Chondrocyte (in vitro differentiated cells): ENCODE data around the gene RNF151. TPM values are rescaled to one million over a fixed set of nuclear protein-coding genes. Genes with fewer than 3 reads are reported as not detected.
A peak's percentile ranks its signal among the peaks of the same experiment; 100 is the strongest.
"Not testable (repeated sequence)": the region's sequence is repeated elsewhere in the genome, so short reads cannot be mapped to it uniquely, and the experiment has no call there.

ENCODE experiments used
- DNase-seq: peaks from one replicate; pipeline ENCODE4 v3.0.0; 2021; ENCODE audit warnings: mixed read lengths, low spot score
- H3K27ac Mint-ChIP-seq: one replicate; pipeline ENCODE4 v1.8.0; 2021; ENCODE audit warnings: mild to moderate bottlenecking, moderate library complexity, mixed read lengths; ENCODE audit not compliant: unreplicated experiment
- H3K27me3 Mint-ChIP-seq: 2 replicates; pipeline ENCODE4 v1.8.0; 2021; ENCODE audit warnings: low read depth, mixed read lengths
- H3K36me3 Mint-ChIP-seq: 2 replicates; pipeline ENCODE4 v1.8.0; 2021; ENCODE audit warnings: low read depth, mixed read lengths
- H3K4me1 Mint-ChIP-seq: 2 replicates; pipeline ENCODE4 v1.8.0; 2021; ENCODE audit warnings: low read depth, mild to moderate bottlenecking, mixed read lengths
- H3K4me3 Mint-ChIP-seq: one replicate; pipeline ENCODE4 v1.8.0; 2021; ENCODE audit warnings: mild to moderate bottlenecking, moderate library complexity, mixed read lengths; ENCODE audit not compliant: unreplicated experiment
- H3K9me3 Mint-ChIP-seq: 2 replicates; pipeline ENCODE4 v1.8.0; 2021; ENCODE audit warnings: low read depth, mixed read lengths
- total RNA-seq: library from RNA; stranded (reverse); gene quantifications from 3 replicates; pipeline ENCODE4 v1.2.1, GENCODE V29; 2021
- TF ChIP-seq, protein P1 (sequence below): fragments of 200-600 bp; sonication (generic); IDR thresholded peaks from 2 replicates; pipeline ENCODE4 v1.5.0; 2021; ENCODE audit warnings: antibody characterized with exemption, mild to moderate bottlenecking, moderate library complexity

RNF151 gene
- total RNA-seq, 1 donor from 2014 or later = not detected

DNA sequence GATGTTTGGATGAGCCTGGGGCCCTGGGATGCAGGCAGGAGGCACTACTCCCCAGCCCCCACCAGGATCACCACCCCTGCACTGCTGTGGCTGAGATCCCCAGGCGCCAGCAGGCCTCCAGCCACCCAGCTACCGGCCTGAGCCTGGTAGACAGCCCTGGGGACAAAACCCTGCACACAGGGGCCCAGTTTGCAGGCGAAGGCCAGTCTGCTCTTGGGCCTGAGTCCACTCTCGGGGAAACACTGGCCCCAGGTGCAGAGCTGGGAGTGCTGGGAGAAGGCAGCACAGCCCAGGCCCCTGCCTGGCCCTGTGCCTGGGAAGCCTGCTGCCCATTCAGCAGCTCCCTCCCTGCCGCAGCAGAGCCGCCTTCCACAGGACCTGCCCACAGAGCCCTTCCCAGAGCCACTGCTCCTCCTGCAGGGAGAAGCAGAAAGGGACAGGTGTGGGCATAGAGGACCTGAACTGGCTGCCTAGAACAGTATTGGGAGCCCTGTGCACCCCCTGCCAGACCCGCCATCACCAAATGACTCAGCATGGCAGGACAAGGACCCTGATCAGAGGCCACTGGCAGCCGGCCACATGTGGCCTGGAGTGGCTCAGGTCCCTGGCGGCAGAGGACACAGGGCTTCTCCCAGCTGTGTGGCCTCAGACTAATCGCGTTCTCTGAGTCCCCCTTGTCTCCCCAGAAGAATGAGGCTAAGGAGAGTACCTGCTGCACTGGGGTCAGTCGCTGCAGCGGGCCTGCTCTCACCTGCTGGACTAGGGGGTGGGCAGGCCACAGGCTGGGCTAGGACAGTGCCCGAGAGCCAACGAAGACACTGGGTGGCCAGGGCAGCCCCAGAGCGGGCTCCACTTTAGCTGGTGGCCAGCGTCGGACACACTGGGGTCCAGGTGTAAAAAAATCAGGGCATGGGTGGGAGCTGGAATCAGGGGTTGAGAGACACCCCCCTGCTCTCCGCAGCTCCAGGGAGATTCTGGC is 34.3 kb upstream of the RNF151 start:
- Mint-ChIP-seq H3K9me3 (no peaks in the 10 kb centered on the region), H3K4me3 (no peak overlapping the region), H3K4me1 (peaks cover 3% of the 10 kb centered on the region), H3K27me3 (no peaks in the 10 kb centered on the region), H3K27ac (no peak overlapping the region), H3K36me3 (peaks cover 3% of the 10 kb centered on the region)
- TF ChIP-seq, protein P1, sequence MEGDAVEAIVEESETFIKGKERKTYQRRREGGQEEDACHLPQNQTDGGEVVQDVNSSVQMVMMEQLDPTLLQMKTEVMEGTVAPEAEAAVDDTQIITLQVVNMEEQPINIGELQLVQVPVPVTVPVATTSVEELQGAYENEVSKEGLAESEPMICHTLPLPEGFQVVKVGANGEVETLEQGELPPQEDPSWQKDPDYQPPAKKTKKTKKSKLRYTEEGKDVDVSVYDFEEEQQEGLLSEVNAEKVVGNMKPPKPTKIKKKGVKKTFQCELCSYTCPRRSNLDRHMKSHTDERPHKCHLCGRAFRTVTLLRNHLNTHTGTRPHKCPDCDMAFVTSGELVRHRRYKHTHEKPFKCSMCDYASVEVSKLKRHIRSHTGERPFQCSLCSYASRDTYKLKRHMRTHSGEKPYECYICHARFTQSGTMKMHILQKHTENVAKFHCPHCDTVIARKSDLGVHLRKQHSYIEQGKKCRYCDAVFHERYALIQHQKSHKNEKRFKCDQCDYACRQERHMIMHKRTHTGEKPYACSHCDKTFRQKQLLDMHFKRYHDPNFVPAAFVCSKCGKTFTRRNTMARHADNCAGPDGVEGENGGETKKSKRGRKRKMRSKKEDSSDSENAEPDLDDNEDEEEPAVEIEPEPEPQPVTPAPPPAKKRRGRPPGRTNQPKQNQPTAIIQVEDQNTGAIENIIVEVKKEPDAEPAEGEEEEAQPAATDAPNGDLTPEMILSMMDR = peak; percentile 47
- peak; percentile 81 for DNase-seq

DNA sequence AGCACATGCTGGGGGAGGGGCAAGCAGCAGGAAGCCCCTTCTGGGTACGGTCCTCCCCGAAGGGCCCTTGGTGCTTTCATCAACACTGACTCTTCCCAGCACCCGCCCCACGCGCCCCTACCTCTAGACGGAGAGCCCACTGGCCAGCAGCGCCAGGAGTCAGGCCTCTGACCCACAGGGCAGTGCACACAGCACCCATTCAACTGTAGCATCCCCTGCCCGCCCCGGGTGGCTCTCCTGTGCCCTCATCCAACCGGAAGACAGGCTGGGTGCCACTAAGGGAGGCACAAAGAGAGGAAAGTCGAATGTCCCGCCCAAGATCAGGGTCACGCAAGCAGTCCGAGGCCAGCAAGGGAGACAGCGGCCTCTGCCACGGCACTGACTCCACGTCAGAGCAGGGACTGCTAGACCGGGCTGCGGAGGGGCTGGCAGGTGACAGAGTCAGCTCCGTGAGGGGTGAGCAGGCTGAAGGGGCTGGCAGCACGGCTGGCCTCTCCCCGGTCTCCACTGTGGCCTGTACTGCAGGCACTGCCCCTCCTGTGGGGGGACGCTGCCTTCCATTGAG is 33.5 kb upstream of the RNF151 start:
- Mint-ChIP-seq H3K27me3 (no peaks in the 10 kb centered on the region), H3K27ac (no peak overlapping the region), H3K4me1 (peaks cover 3% of the 10 kb centered on the region), H3K9me3 (no peaks in the 10 kb centered on the region), H3K4me3 (no peak overlapping the region), H3K36me3 (peaks cover 5% of the 10 kb centered on the region)
- TF ChIP-seq, protein P1 = no peak
- DNase-seq = peak; percentile 87

DNA sequence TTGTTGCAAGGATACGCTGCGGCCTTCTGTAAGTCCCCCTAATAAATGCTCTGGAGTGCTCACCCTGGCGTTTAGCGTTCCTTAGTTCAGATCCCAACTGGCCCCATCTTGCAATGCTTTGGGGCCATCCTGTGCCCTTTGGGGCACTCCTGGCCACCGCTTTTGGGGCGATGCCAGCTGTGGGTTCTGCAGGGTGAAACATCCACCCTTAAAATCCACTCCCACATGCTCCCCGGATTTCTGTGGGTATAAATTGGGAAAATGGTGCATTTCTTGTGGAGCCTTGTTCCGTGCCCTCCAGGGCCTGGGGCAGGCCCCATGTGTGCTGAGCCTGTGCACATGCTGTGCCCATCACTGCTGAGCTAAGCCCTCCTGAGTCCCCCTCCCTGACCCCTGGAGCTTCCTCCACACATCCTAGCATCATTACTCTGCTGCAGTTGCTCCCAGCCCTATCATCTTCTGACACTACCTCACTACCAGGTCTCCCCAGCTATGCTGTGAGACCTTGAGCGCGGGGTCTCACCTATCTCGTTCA is 29.6 kb upstream of the RNF151 start:
- Mint-ChIP-seq H3K27ac (no peak overlapping the region), H3K27me3 (no peaks in the 10 kb centered on the region), H3K9me3 (no peaks in the 10 kb centered on the region), H3K4me1 (peaks cover 8% of the 10 kb centered on the region), H3K36me3 (peaks cover 10% of the 10 kb centered on the region), H3K4me3 (no peak overlapping the region)
- TF ChIP-seq, protein P1 = no peak
- DNase-seq = no peak

DNA sequence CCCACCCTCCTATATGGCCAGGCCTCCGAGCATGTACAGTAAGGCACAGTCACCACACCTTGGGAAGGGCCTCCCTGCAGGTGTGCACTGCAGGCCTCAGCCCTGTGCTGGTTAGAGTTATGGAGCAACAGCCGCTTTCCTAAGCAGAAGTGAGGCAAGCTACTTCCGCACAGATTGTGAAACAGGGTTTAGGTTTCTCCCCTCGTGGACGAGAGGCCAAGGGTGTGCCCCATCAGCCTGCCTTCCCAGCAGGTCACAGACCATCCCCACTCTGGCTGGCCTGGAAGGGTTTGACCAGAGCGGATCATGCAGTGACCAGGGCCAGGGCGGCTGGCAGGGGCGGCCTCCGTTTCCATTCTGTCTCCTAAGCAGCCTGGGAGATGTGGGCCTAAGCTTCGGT is 28.3 kb upstream of the RNF151 start:
- DNase-seq = no peak
- Mint-ChIP-seq H3K27me3 (no peaks in the 10 kb centered on the region), H3K27ac (no peak overlapping the region), H3K36me3 (peaks cover 10% of the 10 kb centered on the region), H3K9me3 (no peaks in the 10 kb centered on the region), H3K4me3 (no peak overlapping the region), H3K4me1 (peaks cover 15% of the 10 kb centered on the region)
- TF ChIP-seq, protein P1 = no peak

DNA sequence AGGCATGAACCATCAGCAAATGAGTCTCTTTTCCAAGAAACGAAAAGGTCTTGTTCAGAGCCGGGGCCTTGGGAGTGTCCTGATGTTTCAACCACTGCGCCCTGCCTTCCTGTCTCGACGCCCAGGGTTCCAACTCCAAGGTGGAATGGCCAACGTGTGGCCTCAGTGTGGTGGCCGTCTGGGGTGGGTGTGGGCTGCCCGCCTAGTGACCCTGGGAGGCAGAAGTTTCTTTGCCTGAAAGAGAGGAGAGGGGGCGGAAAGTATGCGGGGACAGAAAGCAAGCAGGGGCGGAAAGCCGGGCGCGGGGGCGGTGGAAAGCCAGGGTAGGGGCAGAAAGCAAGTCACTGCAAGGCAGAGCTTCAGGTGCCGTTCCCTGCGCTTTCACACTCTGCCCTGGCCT is 27.7 kb upstream of the RNF151 start:
- Mint-ChIP-seq H3K4me3 (no peak overlapping the region), H3K27me3 (no peaks in the 10 kb centered on the region), H3K9me3 (no peaks in the 10 kb centered on the region), H3K27ac (no peak overlapping the region), H3K36me3 (peaks cover 10% of the 10 kb centered on the region), H3K4me1 (peaks cover 20% of the 10 kb centered on the region)
- DNase-seq = no peak
- TF ChIP-seq, protein P1 = no peak

DNA sequence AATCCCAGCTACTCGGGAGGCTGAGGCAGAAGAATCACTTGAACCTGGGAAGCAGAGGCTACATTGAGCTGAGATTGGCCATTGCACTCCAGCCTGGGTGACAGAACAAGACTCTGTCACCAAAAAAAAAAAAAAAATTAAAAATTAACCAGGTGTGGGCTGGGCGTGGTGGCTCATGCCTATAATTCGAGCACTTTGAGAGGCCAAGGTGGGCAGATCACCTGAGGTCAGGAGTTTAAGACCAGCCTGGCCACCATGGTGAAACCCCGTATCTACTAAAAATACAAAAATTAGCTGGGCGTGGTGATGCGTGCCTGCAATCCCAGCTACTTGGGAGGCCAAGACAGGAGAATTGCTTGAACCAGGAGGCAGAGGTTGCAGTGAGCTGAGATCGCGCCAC is 26.8 kb upstream of the RNF151 start:
- not testable (repeated sequence) for H3K36me3 Mint-ChIP-seq, DNase-seq, H3K27me3 Mint-ChIP-seq, H3K9me3 Mint-ChIP-seq, H3K4me3 Mint-ChIP-seq, H3K27ac Mint-ChIP-seq
- peaks cover 20% of the 10 kb centered on the region for H3K4me1 Mint-ChIP-seq
